CD4-positive, alpha-beta T cell treated with Interleukin-17A for 1 hour (primary cell): ENCODE measurements around the gene MCM7.

Experiments used
- DNase-seq: peaks from one replicate; pipeline ENCODE4 v3.0.0-alpha.2; 2020

Gene MCM7

GRCh38 chr7:100093054-100093453, 8.1 kb downstream of the MCM7 start:
- DNase-seq = no peak

GRCh38 chr7:100091411-100092181, 9.6 kb downstream of the MCM7 start:
- DNase-seq = no peak

GRCh38 chr7:100090527-100091410, 10.4 kb downstream of the MCM7 start:
- no peak for DNase-seq

GRCh38 chr7:100089458-100090196, 11.6 kb downstream of the MCM7 start:
- no peak for DNase-seq

GRCh38 chr7:100088621-100089457, 12.4 kb downstream of the MCM7 start, which contains the start of gene COPS6:
Gene COPS6, plus strand, starts transcription at chr7:100088969. Its CDS starts 22 bp downstream, at chr7:100088991.
- peak; percentile 88 for DNase-seq

- DNase-seq = no peak
Observed at GRCh38 chr7:100088095-100088620, 13.0 kb downstream of the MCM7 start.

- DNase-seq = no peak
Observed at GRCh38 chr7:100087055-100087750, 14.0 kb downstream of the MCM7 start.

- DNase-seq = no peak
Observed at GRCh38 chr7:100085515-100085914, 15.7 kb downstream of the MCM7 start.

GRCh38 chr7:100082978-100083377, 18.2 kb downstream of the MCM7 start:
- no peak for DNase-seq

GRCh38 chr7:100081535-100082102, 19.6 kb downstream of the MCM7 start, which contains the start of gene ZNF3:
Gene ZNF3, minus strand, starts transcription at chr7:100081723. Its CDS starts 4,366 bp downstream, at chr7:100077357.
- DNase-seq = peak; percentile 99

- DNase-seq = no peak
Observed at GRCh38 chr7:100080907-100081534, 20.2 kb downstream of the MCM7 start.

GRCh38 chr7:100079024-100079560, 22.1 kb downstream of the MCM7 start:
- no peak for DNase-seq

- no peak for DNase-seq
Observed at GRCh38 chr7:100077205-100077604, 24.0 kb downstream of the MCM7 start.

- no peak for DNase-seq
Observed at GRCh38 chr7:100075418-100075817, 25.8 kb downstream of the MCM7 start.

GRCh38 chr7:100074841-100075240, 26.4 kb downstream of the MCM7 start:
- DNase-seq = no peak

- no peak for DNase-seq
Observed at GRCh38 chr7:100072462-100072861, 28.7 kb downstream of the MCM7 start.

GRCh38 chr7:100071018-100071723, 30.0 kb downstream of the MCM7 start:
- DNase-seq = no peak

- no peak for DNase-seq
Observed at GRCh38 chr7:100069991-100070390, 31.2 kb downstream of the MCM7 start.

GRCh38 chr7:100066953-100067352, 34.2 kb downstream of the MCM7 start:
- no peak for DNase-seq
